Measurements from ENCODE around the gene ARL4A.

ARL4A gene

DNA sequence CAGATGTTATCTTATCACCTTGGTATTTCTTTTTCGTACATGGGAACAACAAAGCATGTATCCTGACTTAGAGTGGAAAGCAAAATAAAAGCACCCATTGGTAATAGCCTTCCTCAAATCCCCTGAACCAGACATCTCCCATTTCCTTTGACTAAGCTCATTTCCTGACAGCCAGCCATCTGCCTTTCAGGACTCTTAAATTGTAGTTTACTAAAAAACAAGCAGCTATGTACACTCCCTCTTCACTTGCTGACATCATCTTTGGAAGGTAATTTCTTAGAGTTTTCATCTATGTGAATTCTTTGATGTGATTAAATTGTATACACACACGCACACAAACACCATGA lies 40.7 kb downstream of the ARL4A start:
- Histone ChIP-seq H2BK5ac (ENCODE audit: low read depth, low read length, poor library complexity) (no peak overlapping the region), H3K4me1 (ENCODE audit: control insufficient read depth in 1 of 2, insufficient read depth in 2 of 2, low read length in 2 of 2) (peaks cover 0 to 2% of the 10 kb centered on the region in 2 experiments), H2BK12ac (ENCODE audit: low read length) (no peak overlapping the region), H3K23ac (ENCODE audit: low read length) (no peak overlapping the region), H3K9ac (ENCODE audit: low read length) (no peak overlapping the region), H3K79me2 (ENCODE audit: control insufficient read depth, insufficient read depth, low read length, poor library complexity) (no peaks in the 10 kb centered on the region), H2BK120ac (ENCODE audit: insufficient read depth, low read length, poor library complexity) (no peak overlapping the region), H3K4me2 (ENCODE audit: low read length) (no peak overlapping the region), H2AFZ (ENCODE audit: insufficient read depth, low read length, poor library complexity) (no peak overlapping the region), H3K18ac (ENCODE audit: low read length) (no peak overlapping the region), H3K79me1 (ENCODE audit: low read length) (no peaks in the 10 kb centered on the region), H3K4me3 (ENCODE audit: low read depth, low read length) (no peak overlapping the region), H3K27ac (ENCODE audit: low read depth, low read length) (no peak overlapping the region), H4K91ac (ENCODE audit: low read depth, low read length) (no peak overlapping the region), H3K4ac (ENCODE audit: low read depth, low read length) (no peak overlapping the region), H2AK5ac (ENCODE audit: low read length) (no peak overlapping the region), H3K9me3 (ENCODE audit: insufficient read depth, low read depth, low read length) (no peaks in the 10 kb centered on the region), H3K27me3 (ENCODE audit: insufficient read depth, low read length) (no peaks in the 10 kb centered on the region), H3K14ac (ENCODE audit: low read length) (no peak overlapping the region), H4K8ac (ENCODE audit: low read depth, low read length) (no peak overlapping the region), H3K36me3 (ENCODE audit: control insufficient read depth in 1 of 2, insufficient read depth in 2 of 2, low read length in 2 of 2) (no peaks in the 10 kb centered on the region), H4K12ac (ENCODE audit: low read depth, low read length) (no peak overlapping the region)
- WGBS (ENCODE audit: extremely low coverage, insufficient coverage, insufficient read length): no CpG with 5 or more reads among the region's 2 CpGs
- no peak for DNase-seq

DNA sequence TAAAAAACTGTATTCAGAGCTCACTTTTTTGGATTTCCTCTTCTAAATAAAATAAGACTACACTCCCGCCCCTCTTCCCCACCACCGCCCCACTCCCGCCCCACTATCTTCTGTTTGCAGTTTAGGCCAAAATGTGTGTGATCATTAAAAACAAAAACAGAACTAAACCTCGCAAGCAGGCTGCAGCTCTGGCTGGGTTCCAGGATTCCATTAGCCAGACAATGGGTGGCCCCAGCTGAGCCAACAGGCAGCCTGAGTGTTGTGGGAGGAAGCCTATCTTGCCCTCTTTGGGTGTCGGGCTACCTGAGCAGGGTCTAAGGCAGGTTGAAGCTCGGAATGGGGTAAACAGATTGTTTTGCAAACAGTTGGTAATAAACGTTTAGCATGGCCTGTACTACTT lies 41.7 kb downstream of the ARL4A start:
- DNase-seq: no peak
- no peaks in the 10 kb centered on the region for H3K79me1 ChIP-seq (ENCODE audit: low read length)
- no peaks in the 10 kb centered on the region for H3K9me3 ChIP-seq (ENCODE audit: insufficient read depth, low read depth, low read length)
- H2BK5ac ChIP-seq (ENCODE audit: low read depth, low read length, poor library complexity): no peak overlapping the region
- no peak overlapping the region for H3K4ac ChIP-seq (ENCODE audit: low read depth, low read length)
- H2BK12ac ChIP-seq (ENCODE audit: low read length): no peak overlapping the region
- H3K27me3 ChIP-seq (ENCODE audit: insufficient read depth, low read length): no peaks in the 10 kb centered on the region
- no peak overlapping the region for H2AFZ ChIP-seq (ENCODE audit: insufficient read depth, low read length, poor library complexity)
- H3K36me3 ChIP-seq (ENCODE audit: control insufficient read depth in 1 of 2, insufficient read depth in 2 of 2, low read length in 2 of 2): no peaks in the 10 kb centered on the region
- no peak overlapping the region for H3K18ac ChIP-seq (ENCODE audit: low read length)
- H4K91ac ChIP-seq (ENCODE audit: low read depth, low read length): no peak overlapping the region
- H3K14ac ChIP-seq (ENCODE audit: low read length): no peak overlapping the region
- H3K9ac ChIP-seq (ENCODE audit: low read length): no peak overlapping the region
- no peak overlapping the region for H3K4me3 ChIP-seq (ENCODE audit: low read depth, low read length)
- no peak overlapping the region for H4K12ac ChIP-seq (ENCODE audit: low read depth, low read length)
- no peak overlapping the region for H3K4me2 ChIP-seq (ENCODE audit: low read length)
- H3K23ac ChIP-seq (ENCODE audit: low read length): no peak overlapping the region
- H3K4me1 ChIP-seq (ENCODE audit: control insufficient read depth in 1 of 2, insufficient read depth in 2 of 2, low read length in 2 of 2): peaks cover 0 to 2% of the 10 kb centered on the region in 2 experiments
- H2BK120ac ChIP-seq (ENCODE audit: insufficient read depth, low read length, poor library complexity): no peak overlapping the region
- no peak overlapping the region for H2AK5ac ChIP-seq (ENCODE audit: low read length)
- H3K27ac ChIP-seq (ENCODE audit: low read depth, low read length): no peak overlapping the region
- no CpG with 5 or more reads among the region's 7 CpGs for WGBS (ENCODE audit: extremely low coverage, insufficient coverage, insufficient read length)
- H3K79me2 ChIP-seq (ENCODE audit: control insufficient read depth, insufficient read depth, low read length, poor library complexity): no peaks in the 10 kb centered on the region
- no peak overlapping the region for H4K8ac ChIP-seq (ENCODE audit: low read depth, low read length)

DNA sequence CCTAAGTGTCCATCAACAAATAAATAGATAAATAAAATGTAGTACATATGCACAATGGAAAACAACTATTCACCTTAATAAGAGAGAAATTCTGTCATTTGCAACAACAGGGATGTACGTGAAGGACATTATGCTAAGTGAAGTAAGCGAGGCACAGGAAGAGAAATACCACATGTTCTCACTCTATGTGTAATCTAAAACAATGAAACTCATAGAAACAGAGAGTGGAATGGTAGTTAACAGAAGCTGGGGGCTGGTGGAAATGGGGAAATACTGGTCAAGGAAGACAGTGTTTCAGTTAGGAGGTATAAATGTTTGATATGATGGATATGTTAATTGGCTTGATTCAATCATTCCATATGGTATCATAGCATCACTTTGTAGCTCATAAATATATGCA lies 43.1 kb downstream of the ARL4A start:
- DNase-seq: no peak
- H3K23ac ChIP-seq (ENCODE audit: low read length): no peak overlapping the region
- H3K18ac ChIP-seq (ENCODE audit: low read length): no peak overlapping the region
- no peak overlapping the region for H4K91ac ChIP-seq (ENCODE audit: low read depth, low read length)
- H2BK12ac ChIP-seq (ENCODE audit: low read length): no peak overlapping the region
- no peak overlapping the region for H4K12ac ChIP-seq (ENCODE audit: low read depth, low read length)
- H3K27ac ChIP-seq (ENCODE audit: low read depth, low read length): no peak overlapping the region
- no peak overlapping the region for H2BK120ac ChIP-seq (ENCODE audit: insufficient read depth, low read length, poor library complexity)
- H3K4me3 ChIP-seq (ENCODE audit: low read depth, low read length): no peak overlapping the region
- no CpG with 5 or more reads among the region's 2 CpGs for WGBS (ENCODE audit: extremely low coverage, insufficient coverage, insufficient read length)
- no peaks in the 10 kb centered on the region for H3K36me3 ChIP-seq (ENCODE audit: control insufficient read depth in 1 of 2, insufficient read depth in 2 of 2, low read length in 2 of 2)
- H3K79me1 ChIP-seq (ENCODE audit: low read length): no peaks in the 10 kb centered on the region
- no peak overlapping the region for H2AFZ ChIP-seq (ENCODE audit: insufficient read depth, low read length, poor library complexity)
- H2BK5ac ChIP-seq (ENCODE audit: low read depth, low read length, poor library complexity): no peak overlapping the region
- H3K14ac ChIP-seq (ENCODE audit: low read length): no peak overlapping the region
- H3K4me2 ChIP-seq (ENCODE audit: low read length): no peak overlapping the region
- no peak overlapping the region for H2AK5ac ChIP-seq (ENCODE audit: low read length)
- H3K4ac ChIP-seq (ENCODE audit: low read depth, low read length): no peak overlapping the region
- no peak overlapping the region for H3K9ac ChIP-seq (ENCODE audit: low read length)
- peaks cover 0 to 2% of the 10 kb centered on the region in 2 experiments for H3K4me1 ChIP-seq (ENCODE audit: control insufficient read depth in 1 of 2, insufficient read depth in 2 of 2, low read length in 2 of 2)
- no peaks in the 10 kb centered on the region for H3K79me2 ChIP-seq (ENCODE audit: control insufficient read depth, insufficient read depth, low read length, poor library complexity)
- H3K9me3 ChIP-seq (ENCODE audit: insufficient read depth, low read depth, low read length): no peaks in the 10 kb centered on the region
- no peak overlapping the region for H4K8ac ChIP-seq (ENCODE audit: low read depth, low read length)
- no peaks in the 10 kb centered on the region for H3K27me3 ChIP-seq (ENCODE audit: insufficient read depth, low read length)

DNA sequence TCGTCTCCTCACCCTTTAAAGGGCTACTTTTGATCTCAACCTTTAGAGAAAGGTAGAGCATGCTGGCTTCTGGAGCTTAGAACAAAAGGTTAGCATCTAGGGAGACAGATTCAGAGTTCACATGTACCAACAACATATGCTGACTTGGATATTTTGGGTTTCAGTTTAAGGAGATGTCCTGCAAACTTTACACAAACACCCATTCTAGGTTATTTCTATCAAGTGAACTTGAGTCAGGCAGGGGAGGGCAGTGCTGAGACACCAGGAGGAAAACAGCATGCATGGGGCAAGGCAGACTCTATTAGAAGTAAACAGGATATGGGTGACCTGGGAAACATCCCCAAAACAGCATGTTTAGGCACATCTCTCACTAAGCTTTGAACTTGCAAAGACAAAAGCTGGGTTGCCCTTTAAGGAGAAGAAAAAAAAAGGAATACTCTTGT lies 43.8 kb downstream of the ARL4A start:
- no peaks in the 10 kb centered on the region for H3K27me3 ChIP-seq (ENCODE audit: insufficient read depth, low read length)
- H4K12ac ChIP-seq (ENCODE audit: low read depth, low read length): no peak overlapping the region
- H2BK120ac ChIP-seq (ENCODE audit: insufficient read depth, low read length, poor library complexity): no peak overlapping the region
- no peaks in the 10 kb centered on the region for H3K9me3 ChIP-seq (ENCODE audit: insufficient read depth, low read depth, low read length)
- H3K18ac ChIP-seq (ENCODE audit: low read length): no peak overlapping the region
- H3K14ac ChIP-seq (ENCODE audit: low read length): no peak overlapping the region
- no peak overlapping the region for H3K4ac ChIP-seq (ENCODE audit: low read depth, low read length)
- no peak overlapping the region for H4K91ac ChIP-seq (ENCODE audit: low read depth, low read length)
- no peak overlapping the region for H2BK5ac ChIP-seq (ENCODE audit: low read depth, low read length, poor library complexity)
- no CpG with 5 or more reads among the region's 1 CpG for WGBS (ENCODE audit: extremely low coverage, insufficient coverage, insufficient read length)
- H3K27ac ChIP-seq (ENCODE audit: low read depth, low read length): no peak overlapping the region
- no peak overlapping the region for H3K4me3 ChIP-seq (ENCODE audit: low read depth, low read length)
- no peaks in the 10 kb centered on the region for H3K79me2 ChIP-seq (ENCODE audit: control insufficient read depth, insufficient read depth, low read length, poor library complexity)
- no peak overlapping the region for H2AFZ ChIP-seq (ENCODE audit: insufficient read depth, low read length, poor library complexity)
- no peak for DNase-seq
- H3K79me1 ChIP-seq (ENCODE audit: low read length): no peaks in the 10 kb centered on the region
- H2BK12ac ChIP-seq (ENCODE audit: low read length): no peak overlapping the region
- no peak overlapping the region for H3K9ac ChIP-seq (ENCODE audit: low read length)
- no peak overlapping the region for H2AK5ac ChIP-seq (ENCODE audit: low read length)
- H3K23ac ChIP-seq (ENCODE audit: low read length): no peak overlapping the region
- H3K4me2 ChIP-seq (ENCODE audit: low read length): no peak overlapping the region
- peaks cover 0 to 2% of the 10 kb centered on the region in 2 experiments for H3K4me1 ChIP-seq (ENCODE audit: control insufficient read depth in 1 of 2, insufficient read depth in 2 of 2, low read length in 2 of 2)
- no peak overlapping the region for H4K8ac ChIP-seq (ENCODE audit: low read depth, low read length)
- H3K36me3 ChIP-seq (ENCODE audit: control insufficient read depth in 1 of 2, insufficient read depth in 2 of 2, low read length in 2 of 2): no peaks in the 10 kb centered on the region
